PFSK-1 (cell line): ENCODE results near the gene RBBP4.
A peak's percentile ranks its signal among the peaks of the same experiment; 100 is the strongest.

Source experiments
- FOXP2 ChIP-seq: optimal IDR thresholded peaks from 2 replicates; pipeline ENCODE3; 2011; ENCODE audit warnings: borderline replicate concordance, control low read depth, inconsistent platforms; ENCODE audit not compliant: insufficient read depth; ENCODE audit errors: extremely low read length, extremely low read depth
- POLR2AphosphoS5 ChIP-seq: IDR thresholded peaks from 2 replicates; pipeline ENCODE4 v1.6.1; 2012; ENCODE audit warnings: low read depth, mild to moderate bottlenecking, control low read depth, low read length, moderate library complexity
- SIN3A ChIP-seq: IDR thresholded peaks from 2 replicates; pipeline ENCODE4 v1.6.1; 2012; ENCODE audit warnings: mild to moderate bottlenecking, low read length, moderate library complexity, borderline replicate concordance; ENCODE audit not compliant: insufficient read depth
- TAF1 ChIP-seq: IDR thresholded peaks from 2 replicates; pipeline ENCODE4 v1.6.1; 2012; ENCODE audit warnings: low read length, control low read depth, borderline replicate concordance; ENCODE audit not compliant: insufficient read depth
- TF ChIP-seq, protein P1 (sequence below), 2 experiments: IDR thresholded peaks; 2 replicates each; pipeline versions ENCODE4 v1.6.1 to v1.8.0; 2011 to 2012; ENCODE audit warnings: low read depth in 2 of 2, low read length in 2 of 2, control low read depth in 1 of 2, inconsistent platforms in 1 of 2, mild to moderate bottlenecking in 1 of 2, moderate library complexity in 1 of 2; ENCODE audit not compliant: insufficient read depth in 1 of 2

The RBBP4 gene

GRCh38 chr1:32724678-32725614 lies 73.9 kb downstream of the RBBP4 start:
- TF ChIP-seq POLR2AphosphoS5 (no peak), FOXP2 (peak; percentile 44), TAF1 (no peak), SIN3A (0 out of 2 replicates have a peak, but pooled peaks have one; percentile 14)
- TF ChIP-seq, protein P1, sequence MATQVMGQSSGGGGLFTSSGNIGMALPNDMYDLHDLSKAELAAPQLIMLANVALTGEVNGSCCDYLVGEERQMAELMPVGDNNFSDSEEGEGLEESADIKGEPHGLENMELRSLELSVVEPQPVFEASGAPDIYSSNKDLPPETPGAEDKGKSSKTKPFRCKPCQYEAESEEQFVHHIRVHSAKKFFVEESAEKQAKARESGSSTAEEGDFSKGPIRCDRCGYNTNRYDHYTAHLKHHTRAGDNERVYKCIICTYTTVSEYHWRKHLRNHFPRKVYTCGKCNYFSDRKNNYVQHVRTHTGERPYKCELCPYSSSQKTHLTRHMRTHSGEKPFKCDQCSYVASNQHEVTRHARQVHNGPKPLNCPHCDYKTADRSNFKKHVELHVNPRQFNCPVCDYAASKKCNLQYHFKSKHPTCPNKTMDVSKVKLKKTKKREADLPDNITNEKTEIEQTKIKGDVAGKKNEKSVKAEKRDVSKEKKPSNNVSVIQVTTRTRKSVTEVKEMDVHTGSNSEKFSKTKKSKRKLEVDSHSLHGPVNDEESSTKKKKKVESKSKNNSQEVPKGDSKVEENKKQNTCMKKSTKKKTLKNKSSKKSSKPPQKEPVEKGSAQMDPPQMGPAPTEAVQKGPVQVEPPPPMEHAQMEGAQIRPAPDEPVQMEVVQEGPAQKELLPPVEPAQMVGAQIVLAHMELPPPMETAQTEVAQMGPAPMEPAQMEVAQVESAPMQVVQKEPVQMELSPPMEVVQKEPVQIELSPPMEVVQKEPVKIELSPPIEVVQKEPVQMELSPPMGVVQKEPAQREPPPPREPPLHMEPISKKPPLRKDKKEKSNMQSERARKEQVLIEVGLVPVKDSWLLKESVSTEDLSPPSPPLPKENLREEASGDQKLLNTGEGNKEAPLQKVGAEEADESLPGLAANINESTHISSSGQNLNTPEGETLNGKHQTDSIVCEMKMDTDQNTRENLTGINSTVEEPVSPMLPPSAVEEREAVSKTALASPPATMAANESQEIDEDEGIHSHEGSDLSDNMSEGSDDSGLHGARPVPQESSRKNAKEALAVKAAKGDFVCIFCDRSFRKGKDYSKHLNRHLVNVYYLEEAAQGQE (IDR thresholded peaks at IDR 0.05; ENCODE audit: insufficient read depth in 1 of 2, low read depth in 2 of 2, low read length in 2 of 2): no peak

DNA sequence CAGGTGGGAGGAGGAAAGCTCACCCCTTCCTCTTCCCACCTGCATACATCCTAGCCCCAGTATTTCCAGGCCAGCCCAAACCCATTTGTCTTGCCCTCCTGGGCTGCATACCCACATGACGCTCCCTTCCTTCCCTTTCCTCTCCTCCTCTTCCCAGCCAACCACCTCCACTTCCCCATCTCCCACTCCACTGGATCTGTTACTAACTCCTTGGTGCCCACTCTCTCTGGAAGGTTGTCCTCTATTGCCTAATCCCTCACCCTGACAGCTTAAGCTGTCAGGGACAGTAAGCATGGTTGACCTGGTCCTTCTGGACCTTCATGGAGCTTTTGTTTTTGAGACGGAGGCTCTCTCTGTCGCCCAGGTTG lies 74.6 kb downstream of the RBBP4 start:
- TF ChIP-seq POLR2AphosphoS5: no peak
- TF ChIP-seq FOXP2: no peak
- TF ChIP-seq SIN3A: no peak
- no peak for TF ChIP-seq TAF1
- TF ChIP-seq, protein P1 (IDR thresholded peaks at IDR 0.05; ENCODE audit: insufficient read depth in 1 of 2, low read depth in 2 of 2, low read length in 2 of 2): no peak

DNA sequence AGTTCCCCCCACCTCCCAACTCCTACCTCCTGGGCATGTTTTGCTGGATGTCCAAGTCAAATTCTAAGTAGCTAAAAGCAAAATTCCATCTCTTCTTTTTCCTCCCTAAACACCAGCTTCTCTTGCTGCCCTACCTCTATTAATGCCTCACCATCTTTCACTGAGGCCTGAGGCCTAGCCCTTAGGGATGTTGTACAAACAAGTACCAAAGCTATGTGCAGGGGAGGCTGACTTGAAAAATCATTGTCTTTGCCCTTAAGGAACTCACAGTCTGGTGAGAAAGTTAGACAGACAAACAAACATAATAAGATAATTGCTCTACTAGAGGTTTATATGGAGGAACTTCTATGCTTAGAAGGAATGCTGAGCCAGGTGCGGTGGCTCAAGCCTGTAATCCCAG lies 76.9 kb downstream of the RBBP4 start:
- no peak for TF ChIP-seq TAF1

DNA sequence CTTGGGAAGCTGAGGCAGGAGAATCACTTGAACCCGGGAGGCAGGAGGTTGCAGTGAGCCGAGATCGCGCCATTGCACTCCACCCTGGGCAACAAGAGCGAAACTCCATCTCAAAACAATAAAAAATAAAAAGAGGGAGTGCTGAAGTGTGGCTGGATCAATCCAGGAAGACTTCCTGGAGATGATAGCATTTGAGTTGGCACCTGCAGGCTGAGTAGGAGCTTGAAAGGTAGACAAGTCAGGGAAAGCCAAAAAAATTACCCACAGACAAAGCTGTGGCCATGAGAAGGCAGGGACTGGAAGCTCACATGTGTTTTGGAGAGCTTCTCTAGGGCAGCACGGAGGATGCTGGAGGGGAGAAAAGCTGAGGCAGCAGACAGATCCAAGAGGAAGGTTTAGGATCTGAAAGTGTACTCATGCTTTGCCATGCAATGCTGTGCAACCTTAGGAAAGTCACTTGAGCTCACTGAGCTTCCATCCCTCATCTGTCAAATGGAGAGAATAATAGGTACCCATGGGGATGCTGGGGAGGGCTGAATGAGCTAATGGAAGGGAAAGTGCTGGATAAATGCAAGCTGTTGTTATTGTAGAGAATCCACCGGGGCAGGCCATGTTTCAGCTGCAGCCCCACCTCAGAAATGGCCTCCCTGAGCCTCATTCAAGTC lies 77.5 kb downstream of the RBBP4 start:
- TF ChIP-seq POLR2AphosphoS5 (no peak), FOXP2 (no peak), SIN3A (no peak), TAF1 (no peak)
- TF ChIP-seq, protein P1 (IDR thresholded peaks at IDR 0.05; ENCODE audit: insufficient read depth in 1 of 2, low read depth in 2 of 2, low read length in 2 of 2): no peak

- TF ChIP-seq TAF1: no peak
- no peak for TF ChIP-seq SIN3A
- TF ChIP-seq, protein P1 (IDR thresholded peaks at IDR 0.05; ENCODE audit: insufficient read depth in 1 of 2, low read depth in 2 of 2, low read length in 2 of 2): no peak
- no peak for TF ChIP-seq FOXP2
- no peak for TF ChIP-seq POLR2AphosphoS5
Observed at GRCh38 chr1:32729254-32730046, 78.4 kb downstream of the RBBP4 start.
